HG03280 (cell line): ENCODE measurements around the gene MMP17.

ENCODE experiments used
- ATAC-seq: cut with Tn5 transposase; IDR thresholded peaks from one replicate; pipeline ENCODE4 v1.9.1; 2021; ENCODE audit warnings: mild to moderate bottlenecking, moderate library complexity; ENCODE audit not compliant: unreplicated experiment

The MMP17 gene

DNA sequence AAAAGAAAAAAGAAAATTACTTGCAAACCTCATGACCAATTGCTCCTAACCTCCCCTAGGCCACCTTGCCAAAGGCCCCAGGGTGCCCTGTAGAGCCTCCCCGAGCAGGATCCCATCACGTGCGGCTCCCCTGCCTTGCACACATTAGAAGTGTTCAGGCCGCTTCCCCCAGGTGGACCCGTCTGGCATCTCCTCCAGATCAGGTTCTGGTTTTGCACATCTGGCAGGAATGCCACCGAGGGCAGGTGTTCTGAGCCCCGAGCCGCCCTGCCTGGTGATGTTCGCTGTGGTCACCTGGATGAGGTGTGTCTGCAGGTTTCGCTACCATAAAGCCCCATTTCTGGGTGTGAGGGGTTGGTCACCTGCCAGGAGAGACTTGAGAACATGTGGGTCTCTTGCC, 19.3 kb downstream of the MMP17 start:
- no peak for ATAC-seq

DNA sequence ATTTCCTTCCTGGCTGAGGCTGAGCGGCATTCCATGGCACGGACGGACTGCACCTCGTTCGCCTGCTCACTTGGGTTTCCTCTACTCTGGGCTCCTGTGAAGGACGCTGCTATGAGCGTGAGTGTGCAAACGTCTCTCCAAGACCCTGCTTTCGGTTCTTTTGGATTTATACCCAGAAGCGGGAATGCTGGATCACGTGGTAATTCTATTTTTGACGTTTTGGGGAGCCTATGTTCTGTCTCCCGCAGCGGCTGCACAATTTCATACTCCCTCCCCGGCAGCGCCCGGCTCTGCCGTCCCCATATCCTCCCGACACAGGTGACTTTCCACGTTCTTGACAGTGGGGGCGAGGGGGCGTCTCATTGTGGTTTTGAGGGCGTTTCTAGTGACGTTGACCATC, 20.6 kb downstream of the MMP17 start:
- no peak for ATAC-seq

DNA sequence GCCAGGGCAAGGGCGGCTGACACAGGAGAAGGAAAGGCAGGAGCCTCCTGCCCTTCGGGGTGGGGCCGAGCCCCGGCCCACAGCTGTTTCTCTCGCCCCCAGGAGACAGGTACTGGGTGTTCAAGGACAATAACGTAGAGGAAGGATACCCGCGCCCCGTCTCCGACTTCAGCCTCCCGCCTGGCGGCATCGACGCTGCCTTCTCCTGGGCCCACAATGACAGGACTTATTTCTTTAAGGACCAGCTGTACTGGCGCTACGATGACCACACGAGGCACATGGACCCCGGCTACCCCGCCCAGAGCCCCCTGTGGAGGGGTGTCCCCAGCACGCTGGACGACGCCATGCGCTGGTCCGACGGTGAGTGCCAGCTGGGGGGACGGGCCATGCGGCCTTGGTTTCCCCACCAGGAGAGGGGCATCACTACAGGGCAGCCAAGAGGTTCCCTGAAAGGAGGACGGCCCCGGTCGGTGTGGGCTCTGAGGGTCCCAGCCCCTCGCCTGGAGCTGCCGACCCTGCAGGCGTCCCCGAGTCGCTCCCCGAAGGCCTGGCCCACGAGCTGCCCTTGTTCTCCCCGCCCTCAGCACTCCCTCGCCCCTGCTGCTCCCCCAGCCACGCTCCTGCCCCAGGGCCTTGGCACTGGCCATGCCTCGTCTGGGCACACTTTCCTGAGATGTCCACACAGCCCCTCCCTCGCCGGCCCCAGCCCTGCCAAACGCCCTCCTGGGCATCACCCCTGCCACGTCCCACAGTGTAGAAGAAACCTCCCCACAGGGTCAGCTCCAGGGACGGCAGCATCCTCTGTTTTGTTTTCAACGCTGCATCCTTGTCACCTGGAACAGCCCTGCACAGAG, 21.7 kb downstream of the MMP17 start:
- ATAC-seq, result no peak

DNA sequence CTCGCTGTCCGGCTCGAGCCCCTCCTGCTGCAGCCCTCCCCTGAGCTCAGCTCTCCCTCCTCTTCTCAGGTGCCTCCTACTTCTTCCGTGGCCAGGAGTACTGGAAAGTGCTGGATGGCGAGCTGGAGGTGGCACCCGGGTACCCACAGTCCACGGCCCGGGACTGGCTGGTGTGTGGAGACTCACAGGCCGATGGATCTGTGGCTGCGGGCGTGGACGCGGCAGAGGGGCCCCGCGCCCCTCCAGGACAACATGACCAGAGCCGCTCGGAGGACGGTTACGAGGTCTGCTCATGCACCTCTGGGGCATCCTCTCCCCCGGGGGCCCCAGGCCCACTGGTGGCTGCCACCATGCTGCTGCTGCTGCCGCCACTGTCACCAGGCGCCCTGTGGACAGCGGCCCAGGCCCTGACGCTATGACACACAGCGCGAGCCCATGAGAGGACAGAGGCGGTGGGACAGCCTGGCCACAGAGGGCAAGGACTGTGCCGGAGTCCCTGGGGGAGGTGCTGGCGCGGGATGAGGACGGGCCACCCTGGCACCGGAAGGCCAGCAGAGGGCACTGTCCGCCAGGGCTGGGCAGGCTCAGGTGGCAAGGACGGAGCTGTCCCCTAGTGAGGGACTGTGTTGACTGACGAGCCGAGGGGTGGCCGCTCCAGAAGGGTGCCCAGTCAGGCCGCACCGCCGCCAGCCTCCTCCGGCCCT, 22.8 kb downstream of the MMP17 start:
- ATAC-seq, result no peak

DNA sequence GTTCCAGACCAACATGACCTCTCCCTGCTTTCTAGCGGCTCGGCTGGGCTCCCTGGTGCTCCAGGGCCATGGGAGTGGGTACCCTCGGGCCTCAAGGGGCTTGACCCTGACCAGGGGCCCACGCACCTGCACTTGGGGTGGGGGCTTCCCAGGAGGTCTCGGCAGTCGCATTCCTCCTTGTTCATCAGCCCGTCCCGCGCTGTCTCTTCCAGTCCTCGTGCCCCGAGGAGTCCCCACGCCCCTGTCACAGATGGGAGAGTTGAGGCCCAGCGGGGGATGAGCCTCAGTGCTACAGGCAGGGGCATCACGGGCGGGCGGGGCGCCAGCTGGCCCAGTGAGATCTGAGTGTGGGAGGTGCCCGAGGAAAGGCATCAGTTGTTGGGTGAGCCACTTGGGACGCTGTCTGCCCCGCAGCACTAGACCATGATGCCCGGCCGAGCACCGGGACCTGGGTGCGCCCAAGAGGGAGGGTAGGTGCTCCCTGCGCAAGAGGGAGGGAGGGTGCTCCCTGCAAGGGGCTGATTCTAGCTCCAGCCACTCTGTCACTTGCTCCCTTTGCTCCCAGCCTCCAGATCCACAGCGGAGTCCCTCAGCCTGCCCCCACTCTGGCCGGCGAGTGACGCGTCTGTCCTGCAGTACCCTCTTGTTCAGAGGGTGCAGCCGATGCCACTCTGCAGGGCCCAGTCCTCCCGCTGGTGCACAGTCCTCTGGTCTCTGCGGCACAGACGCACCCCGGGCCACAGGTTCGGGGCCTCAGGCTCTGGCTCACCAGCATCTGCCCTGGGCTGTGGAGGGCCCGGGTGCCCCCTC, 23.8 kb downstream of the MMP17 start:
- no peak for ATAC-seq

DNA sequence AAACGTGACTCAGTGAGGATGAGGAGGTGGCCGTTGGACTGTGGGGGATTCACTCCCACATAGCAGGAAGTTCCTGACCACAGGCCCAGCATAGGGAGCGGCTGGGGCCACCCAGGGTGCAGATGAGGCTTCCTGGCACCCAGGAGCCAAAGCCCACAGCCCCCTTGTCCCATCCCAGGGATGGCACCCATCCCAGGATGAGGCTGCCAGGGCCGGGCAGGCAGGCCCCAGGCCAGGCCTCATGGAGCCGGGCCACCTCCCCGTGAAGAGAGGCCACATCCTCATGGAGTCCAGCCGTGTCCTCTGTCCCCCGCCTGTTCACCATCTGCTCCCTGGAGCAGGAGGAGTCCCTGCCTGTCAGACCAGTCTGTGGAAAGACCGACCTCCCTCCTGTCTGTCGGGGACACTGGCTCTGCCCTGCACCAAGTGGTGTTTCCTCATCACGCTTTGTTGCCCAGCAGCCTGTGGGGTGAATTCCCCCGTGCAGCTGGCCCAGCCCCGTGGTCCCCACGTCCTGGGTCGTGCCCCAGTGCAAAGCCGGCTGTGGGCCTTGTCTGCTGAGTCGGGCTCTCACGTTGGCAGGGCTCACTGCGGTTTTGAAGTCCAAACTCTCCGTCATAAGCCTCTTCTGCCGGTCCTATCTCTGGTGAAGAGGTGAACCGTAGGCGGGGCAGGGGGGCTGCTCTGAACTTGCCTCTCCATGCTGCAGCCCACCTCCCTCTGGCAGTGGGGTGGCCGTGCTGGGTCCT, 24.5 kb downstream of the MMP17 start:
- no peak for ATAC-seq

DNA sequence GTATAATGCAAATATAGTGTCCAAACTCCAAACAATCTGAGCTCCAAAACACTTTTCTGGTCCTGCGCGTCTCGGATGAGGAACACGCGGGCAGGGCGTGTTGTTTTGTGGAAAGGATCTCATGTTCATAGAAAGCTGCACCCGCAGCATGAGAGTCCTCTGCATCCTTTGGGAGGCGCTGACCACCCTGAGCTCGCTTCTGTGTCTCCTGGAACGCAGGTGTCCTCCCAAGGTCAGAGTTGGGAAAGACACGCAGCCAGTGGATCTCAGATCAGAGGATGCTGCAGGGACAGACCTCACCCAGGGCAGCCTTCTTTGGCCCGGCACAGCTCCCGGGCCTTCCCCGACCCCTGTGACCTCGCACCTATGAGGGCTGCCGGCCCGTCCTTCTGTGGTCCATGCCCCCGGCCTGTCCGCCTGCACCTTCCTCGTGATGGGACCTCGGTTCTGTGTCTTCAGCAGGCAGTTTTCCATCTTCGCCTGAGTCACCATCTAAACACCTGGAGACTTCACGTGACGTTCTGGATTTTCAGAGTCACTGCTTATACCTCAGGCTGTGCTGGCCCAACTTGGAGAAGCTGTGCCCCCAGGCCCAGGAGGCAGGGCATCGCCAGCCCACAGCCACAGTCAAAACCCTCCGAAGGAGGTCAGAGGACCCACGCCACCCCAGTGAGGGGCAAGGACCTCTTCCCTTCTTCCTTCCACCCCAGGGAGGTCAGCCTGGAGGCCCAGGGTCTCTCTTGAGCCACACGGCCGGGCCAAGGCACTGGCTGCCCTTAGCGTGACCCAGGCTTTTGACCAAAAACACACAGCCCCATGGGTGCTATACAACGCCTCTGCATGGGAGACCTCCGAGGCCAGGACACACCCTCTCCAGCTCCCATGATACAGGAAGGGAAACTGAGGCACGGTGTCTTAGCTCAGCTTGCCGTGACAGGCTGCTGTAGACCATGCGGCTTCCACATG, 25.9 kb downstream of the MMP17 start:
- ATAC-seq, result no peak

DNA sequence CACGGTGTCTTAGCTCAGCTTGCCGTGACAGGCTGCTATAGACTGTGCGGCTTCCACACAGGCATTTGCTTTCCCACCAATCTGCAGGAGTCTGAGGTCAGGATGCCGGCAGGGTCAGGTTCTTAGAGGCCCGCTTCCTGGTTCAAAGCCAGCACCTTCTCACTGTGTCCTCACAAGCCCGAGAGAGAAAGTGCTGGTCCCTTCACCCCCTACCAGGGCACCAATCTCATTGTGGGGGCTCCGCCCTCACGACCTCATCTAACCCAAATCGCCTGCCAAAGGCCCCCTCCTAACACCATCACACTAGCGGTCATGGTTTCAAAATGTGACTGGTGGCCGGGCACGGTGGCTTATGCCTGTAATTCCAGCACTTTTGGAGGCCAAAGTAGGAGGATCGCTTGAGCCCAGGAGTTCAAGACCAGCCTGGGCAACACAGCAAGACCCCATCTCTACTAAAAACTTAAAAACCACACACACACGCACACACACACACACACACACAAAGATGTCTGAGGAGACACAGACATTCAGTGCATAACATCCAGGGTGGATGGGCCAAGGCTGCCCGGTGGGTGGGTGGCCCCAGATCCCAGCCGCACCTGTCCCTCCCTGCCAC, 26.8 kb downstream of the MMP17 start:
- ATAC-seq, result no peak

DNA sequence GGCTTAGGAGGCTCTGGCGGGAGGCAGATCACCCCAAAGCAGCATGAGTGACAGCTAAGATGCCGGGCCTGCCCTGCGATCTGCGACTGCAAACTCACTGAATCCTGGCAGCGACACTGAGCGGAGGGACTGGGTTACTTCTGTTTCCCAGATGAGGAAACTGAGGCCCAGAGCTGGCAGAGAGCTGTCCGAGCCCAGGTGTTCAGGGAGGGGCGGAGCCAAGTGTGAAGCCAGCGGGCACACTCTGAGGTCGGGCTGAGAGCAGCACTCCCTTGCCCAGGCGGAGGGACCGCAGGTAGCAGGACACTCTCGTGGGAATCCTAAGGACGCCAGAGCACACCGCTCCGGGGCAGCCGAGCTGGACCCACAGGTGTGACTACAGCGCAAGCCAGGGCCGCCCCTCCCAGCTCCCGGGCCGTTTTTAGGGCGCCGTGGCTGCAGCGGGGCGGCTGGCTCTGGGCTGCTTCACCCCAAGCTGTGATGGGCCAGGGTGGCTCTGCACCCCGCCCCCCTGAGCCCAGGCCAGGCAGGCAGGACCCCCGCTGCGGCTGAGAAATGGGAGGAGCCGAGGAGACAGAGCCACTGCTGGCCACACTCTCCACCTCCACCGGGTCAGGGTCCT, 27.4 kb downstream of the MMP17 start:
- ATAC-seq, result no peak

DNA sequence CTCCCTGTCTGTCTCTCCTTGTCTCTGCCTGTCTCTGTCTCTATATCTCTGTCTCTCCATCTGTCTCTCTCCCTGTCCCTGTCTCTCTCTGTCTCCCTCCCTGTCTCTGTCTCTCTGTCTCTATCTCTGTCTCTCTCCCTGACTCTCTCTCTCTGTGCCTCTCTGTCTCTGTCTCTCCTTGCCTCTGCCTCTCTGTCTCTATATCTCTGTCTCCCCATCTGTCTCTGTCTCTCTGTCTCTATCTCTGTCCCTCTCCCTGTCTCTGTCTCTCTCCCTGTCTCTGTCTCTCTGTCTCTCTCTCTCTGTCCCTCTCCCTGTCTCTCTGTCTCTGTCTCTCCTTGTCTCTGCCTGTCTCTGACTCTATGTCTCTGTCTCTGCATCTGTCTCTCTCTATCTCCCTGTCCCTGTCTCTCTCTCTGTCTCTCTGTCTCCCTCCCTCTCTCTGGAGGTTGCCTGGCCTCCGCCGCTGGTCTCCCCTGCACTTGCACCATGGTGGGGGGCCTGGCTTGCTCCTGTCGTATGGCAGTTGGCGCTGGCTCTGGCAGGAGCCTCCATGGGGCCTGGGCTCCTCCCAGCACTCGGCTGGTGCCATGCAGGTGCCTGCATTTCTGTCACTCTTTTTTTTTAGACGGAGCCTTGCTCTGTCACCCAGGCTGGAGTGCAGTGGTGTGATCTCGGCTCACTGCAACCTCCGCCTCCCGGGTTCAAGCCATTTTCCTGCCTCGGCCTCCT, 28.3 kb downstream of the MMP17 start:
- no peak for ATAC-seq

DNA sequence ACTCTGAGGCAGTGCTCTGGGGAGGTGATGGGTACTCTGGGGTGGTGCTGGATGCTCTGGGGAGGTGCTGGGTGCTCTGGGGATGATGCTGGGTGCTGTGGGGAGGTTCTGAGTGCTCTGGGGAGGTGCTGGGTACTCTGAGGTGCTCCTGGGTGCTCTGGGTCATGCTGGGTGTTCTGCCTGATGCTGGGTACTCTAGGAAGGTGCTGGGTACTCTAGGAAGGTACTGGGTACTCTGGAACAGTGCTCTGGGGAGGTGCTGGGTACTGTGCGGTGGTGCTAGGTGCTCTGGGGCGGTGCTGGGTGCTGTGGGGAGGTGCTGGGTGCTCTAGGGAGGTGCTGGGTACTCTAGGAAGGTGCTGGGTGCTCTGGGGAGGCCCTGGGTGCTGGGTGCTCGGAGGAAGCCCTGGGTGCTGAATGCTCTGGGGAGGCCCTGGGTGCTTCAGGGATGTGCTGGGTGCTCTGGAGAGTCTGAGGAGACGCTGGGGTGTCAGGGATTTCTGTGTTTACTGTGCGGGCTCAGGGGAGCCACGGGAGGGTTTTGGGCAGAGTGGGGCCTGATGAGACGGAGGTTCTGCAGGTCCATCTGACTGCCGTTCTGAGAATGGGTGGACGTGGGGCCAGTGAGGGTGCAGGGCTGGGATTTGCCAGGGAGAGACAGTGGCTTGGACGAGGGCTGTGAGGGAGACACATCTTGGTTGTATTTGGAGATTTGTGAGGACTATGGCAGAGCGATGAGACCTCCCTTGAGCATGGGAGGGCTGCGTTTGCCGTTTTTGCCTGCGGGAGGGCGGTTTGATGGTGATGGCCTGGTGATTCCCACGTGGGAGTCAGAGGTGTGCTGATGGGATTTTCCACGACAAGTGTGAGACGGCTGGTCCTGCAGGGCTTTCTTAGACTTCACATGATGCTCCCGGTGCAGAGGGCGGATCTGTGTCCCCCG, 30.0 kb downstream of the MMP17 start:
- no peak for ATAC-seq

DNA sequence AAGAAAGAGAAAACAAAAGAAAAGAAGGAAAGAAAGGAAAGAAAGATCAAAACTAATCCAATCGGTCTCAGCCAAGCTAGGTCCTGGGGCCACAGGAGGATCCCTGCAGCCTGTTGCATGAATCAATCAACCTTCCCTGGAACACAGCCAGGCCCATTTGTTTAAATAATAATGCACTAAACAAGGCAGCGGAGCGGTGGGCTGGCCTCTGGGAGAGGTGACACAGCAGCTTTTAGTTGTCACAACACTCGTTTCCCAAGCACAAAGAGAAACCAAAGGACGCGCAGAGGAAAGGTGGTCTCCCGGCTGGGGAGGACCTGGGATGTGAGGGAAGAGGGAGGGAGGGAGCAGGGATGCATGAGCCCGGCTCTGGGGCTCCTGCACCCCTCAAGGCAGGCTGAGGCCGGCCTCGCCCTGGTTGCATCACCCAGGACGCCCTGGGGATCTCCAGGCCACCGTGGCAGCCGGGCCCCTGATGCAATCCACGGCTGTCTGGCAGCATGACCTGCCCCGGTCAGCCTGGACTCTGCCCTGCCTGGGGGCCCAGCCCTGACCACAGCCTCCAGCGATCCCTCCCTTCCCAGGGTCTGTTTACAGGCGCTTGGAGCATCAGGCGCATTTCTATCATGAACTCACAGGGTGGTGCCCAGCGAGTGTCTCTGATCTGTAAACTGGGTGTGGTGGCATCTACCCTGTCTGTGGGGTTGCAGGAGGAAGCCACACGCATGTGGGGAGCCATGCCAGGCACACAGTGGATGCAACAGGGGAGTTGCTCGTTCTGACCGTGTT, 32.5 kb downstream of the MMP17 start:
- no peak for ATAC-seq

DNA sequence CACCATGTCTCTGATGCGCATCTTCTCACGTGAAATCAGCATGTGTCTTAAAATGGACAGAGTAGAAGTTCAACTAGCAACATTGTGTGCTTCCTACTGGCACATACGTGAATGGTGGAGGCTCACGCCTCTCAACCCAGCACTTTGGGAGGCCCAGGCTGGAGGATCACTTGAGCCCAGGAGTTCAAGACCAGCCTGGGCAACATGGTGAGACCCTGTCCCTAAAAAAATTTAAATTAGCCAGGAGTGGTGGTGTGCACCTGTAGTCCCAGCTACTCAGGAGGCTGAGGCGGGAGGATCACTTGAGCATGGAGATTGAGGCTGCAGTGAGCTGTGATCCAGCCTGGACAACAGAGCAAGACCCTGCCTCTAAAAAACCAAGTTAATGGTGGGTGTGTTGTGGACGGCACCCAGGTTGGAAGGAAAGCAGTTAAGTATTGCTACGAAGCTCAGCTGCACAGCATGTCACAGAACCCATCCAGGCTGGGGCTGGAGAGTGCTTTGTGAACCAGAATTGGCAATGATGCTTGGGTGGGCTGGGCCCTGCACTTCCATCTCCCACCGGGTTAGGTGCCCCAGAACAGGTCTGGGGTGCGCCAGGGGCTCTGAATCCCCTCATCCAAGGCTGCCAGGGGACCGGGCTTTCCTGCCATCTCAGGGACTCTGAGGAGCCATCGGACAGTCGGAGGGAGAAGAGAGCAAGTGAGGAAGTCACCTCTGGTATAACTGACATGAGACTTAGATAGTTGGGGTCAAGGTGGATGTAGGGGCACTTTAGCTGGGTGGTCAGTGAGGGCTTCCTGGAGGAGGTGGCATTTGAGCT, 33.3 kb downstream of the MMP17 start:
- ATAC-seq, result no peak

DNA sequence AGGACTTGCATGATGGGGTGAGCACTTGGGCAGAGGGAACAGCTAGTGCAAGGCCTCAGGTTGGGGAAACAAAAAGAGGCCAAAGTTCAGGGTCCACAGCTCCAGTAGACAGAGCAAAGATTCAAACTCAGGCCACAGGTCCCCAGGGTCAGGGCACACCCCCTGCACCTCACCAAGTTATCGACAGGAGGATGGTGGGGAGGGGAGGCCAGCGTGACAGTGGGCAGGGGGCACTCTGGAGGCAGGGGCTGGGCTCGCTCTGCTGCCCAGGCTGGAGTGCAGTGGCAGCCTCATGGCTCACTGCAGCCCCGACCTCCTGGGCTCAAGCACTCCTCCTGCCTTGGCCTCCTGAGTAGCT, 33.9 kb downstream of the MMP17 start:
- no peak for ATAC-seq

DNA sequence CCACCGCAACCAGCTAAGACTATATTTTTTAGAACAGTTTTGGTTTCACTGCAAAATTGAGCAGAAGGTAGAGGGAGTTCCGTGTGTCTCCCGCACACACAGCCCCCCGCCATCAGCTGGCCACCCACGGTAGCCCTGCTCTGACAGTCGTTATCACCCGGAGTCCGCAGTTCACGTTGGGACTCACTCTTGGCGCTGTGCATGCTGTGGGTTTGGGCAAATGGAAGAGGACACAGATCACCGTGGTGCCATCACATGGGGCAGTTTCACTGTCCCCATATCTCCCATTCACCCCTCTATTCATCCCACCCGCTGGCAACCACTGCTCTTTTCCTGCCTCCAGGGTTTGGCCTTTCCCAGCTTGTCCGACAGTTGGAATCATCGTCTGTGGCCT, 34.4 kb downstream of the MMP17 start:
- ATAC-seq, result no peak
